PC-9 (cell line): Measurements from ENCODE around the gene NPBWR2. TPM values are rescaled to one million over a fixed set of nuclear protein-coding genes. Genes with fewer than 3 reads are reported as not detected.

ENCODE experiments used
- BruUV-seq: library from RNA; stranded (reverse); fragments of 400-500 nt; replicated peaks from 2 replicates; lab custom pipeline; 2021; lab: Mats Ljungman, UMichigan
- CTCF ChIA-PET: fragments of 300-600 bp; sonication (Branson Sonifier 250); formaldehyde crosslinking; loops from one replicate; lab custom pipeline; 2022; ENCODE audit warnings: antibody characterized with exemption; lab: Charles Lee
- POLR2A ChIA-PET: fragments of 300-600 bp; sonication (Branson Sonifier 250); formaldehyde crosslinking; loops from one replicate; lab custom pipeline; 2022; ENCODE audit warnings: antibody characterized with exemption; ENCODE audit not compliant: unreplicated experiment; lab: Charles Lee
- DNase-seq, 2 experiments: peaks; one replicate each; pipeline versions ENCODE4 v3.0.0 to v3.0.0-alpha.2; 2015 to 2022; ENCODE audit warnings: mixed read lengths in 1 of 2
- H2AFZ ChIP-seq: fragments of 200-600 bp; sonication (generic); 2 replicates; pipeline ENCODE4 v1.8.1; 2017; ENCODE audit warnings: antibody characterized with exemption
- H3F3A ChIP-seq: fragments of 200-600 bp; sonication (generic); 2 replicates; pipeline ENCODE4 v1.8.1; 2017; ENCODE audit warnings: antibody characterized with exemption, mild to moderate bottlenecking, low read depth; ENCODE audit not compliant: insufficient read depth
- H3K27ac ChIP-seq: fragments of 200-600 bp; sonication (generic); 2 replicates; pipeline ENCODE4 v1.6.1; 2016; ENCODE audit warnings: mixed run types
- H3K27me3 ChIP-seq: fragments of 200-600 bp; sonication (generic); 2 replicates; pipeline ENCODE4 v1.6.1; 2016; ENCODE audit warnings: low read depth, mixed run types; ENCODE audit not compliant: insufficient read depth
- H3K36me3 ChIP-seq: fragments of 200-600 bp; sonication (generic); 2 replicates; pipeline ENCODE4 v1.6.1; 2016; ENCODE audit warnings: low read depth, mixed run types
- H3K4me1 ChIP-seq: fragments of 200-600 bp; sonication (generic); replicated peaks from 2 replicates; pipeline ENCODE4 v1.6.1; 2016; ENCODE audit warnings: mixed run types; ENCODE audit not compliant: insufficient read depth
- H3K4me2 ChIP-seq: fragments of 200-600 bp; sonication (generic); 2 replicates; pipeline ENCODE4 v1.6.1; 2017; ENCODE audit warnings: mixed run types
- H3K4me3 ChIP-seq: fragments of 200-600 bp; sonication (generic); 2 replicates; pipeline ENCODE4 v1.6.1; 2016; ENCODE audit warnings: mixed run types
- H3K79me2 ChIP-seq: fragments of 200-600 bp; sonication (generic); 2 replicates; pipeline ENCODE4 v1.6.1; 2017; ENCODE audit warnings: low read depth, mixed run types
- H3K9me2 ChIP-seq: fragments of 200-600 bp; sonication (generic); 2 replicates; pipeline ENCODE4 v1.8.1; 2017; ENCODE audit warnings: mild to moderate bottlenecking; ENCODE audit not compliant: insufficient read depth
- H3K9me3 ChIP-seq: fragments of 200-600 bp; sonication (generic); 2 replicates; pipeline ENCODE4 v1.8.1; 2016; ENCODE audit warnings: low read depth; ENCODE audit not compliant: insufficient read depth
- H4K20me1 ChIP-seq: fragments of 200-600 bp; sonication (generic); 2 replicates; pipeline ENCODE4 v1.8.1; 2017; ENCODE audit not compliant: insufficient read depth
- EZH2 ChIP-seq: fragments of 200-600 bp; sonication (generic); IDR thresholded peaks from 2 replicates; pipeline ENCODE4 v1.8.0; 2017; ENCODE audit warnings: antibody characterized with exemption, low read depth
- intact Hi-C: fragments of 100-400 bp; cut with micrococcal nuclease; formaldehyde crosslinking; loops from one replicate; pipeline ENCODE4 v1.10.0; 2022; ENCODE audit not compliant: unreplicated experiment
- total RNA-seq: library from RNA; stranded (reverse); gene quantifications from 2 replicates; pipeline ENCODE4 v1.2.3, GENCODE V29; 2021
- TF ChIP-seq, protein P1 (sequence below): fragments of 200-600 bp; sonication (generic); conservative IDR thresholded peaks from 2 replicates; pipeline ENCODE4 v1.6.1; 2017; ENCODE audit warnings: mixed run types, antibody characterized with exemption, mild to moderate bottlenecking, moderate library complexity

The NPBWR2 gene
- total RNA-seq, 1 experiment from 2014 or later: not detected

DNA sequence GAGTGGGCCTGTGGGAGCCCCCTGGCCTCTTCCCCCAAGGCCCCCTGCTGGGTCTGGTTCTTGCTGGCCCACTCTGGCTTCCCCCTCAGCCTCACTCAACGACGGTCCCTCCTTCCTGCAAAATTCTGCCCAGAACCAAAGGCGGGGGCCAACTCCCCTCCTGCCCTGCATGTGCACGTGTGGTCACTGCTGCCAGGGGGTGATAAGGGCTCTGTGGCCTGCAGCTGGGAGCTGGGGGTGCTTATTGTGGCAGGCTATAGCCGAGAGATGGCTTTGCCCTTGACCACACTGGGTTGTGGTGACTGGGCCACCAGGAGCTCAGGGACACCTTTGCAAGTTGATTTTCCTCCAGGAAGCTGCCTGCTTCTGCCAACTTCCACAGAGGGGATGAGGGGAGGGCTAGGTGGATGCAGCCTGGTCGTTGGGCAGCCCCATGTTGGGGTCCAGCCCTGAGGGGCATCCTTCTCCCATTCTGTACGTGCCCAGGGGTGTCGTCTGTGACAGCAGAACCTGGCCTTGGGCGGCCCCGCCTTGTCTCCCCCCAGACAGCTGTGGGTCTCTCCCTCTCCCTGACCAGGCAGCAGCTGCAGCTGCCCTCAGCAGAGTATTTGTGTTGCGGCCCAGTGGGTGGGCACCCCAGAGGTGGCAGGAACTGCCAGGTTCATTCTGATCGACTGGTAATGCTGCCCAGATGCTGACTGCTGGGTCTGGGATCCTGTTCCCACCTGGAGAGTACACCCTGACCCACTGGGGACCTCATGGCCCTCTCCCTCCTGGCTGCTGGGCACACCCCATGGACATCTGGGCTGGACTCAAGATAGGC lies 38.8 kb downstream of the NPBWR2 start:
- Histone ChIP-seq H3F3A (peaks cover 20% of the 10 kb centered on the region; the same call in 1 of the 2 replicates), H3K9me2 (no peaks in the 10 kb centered on the region), H3K4me3 (no peak overlapping the region), H4K20me1 (peaks cover 11% of the 10 kb centered on the region), H2AFZ (no peak overlapping the region), H3K36me3 (no peaks in the 10 kb centered on the region), H3K4me1 (peaks cover 39% of the 10 kb centered on the region), H3K27ac (no peak overlapping the region), H3K9me3 (no peaks in the 10 kb centered on the region), H3K79me2 (peaks cover 14% of the 10 kb centered on the region), H3K27me3 (no peaks in the 10 kb centered on the region), H3K4me2 (no peak overlapping the region)
- no TSS peak for BruUV-seq
- intact Hi-C loops: loop anchor here (10.0 kb wide), 1 partner anchor 204 kb away; the partner anchor contains the start of genes ABHD16B and TPD52L2
- ChIA-PET POLR2A (no interaction called here), CTCF (interaction anchor here (0.7 to 1.6 kb wide), 2 partner anchors 23 to 30 kb away, joined by 3 to 8 read pairs; no protein-coding TSS in a partner anchor)
- TF ChIP-seq, protein P1, sequence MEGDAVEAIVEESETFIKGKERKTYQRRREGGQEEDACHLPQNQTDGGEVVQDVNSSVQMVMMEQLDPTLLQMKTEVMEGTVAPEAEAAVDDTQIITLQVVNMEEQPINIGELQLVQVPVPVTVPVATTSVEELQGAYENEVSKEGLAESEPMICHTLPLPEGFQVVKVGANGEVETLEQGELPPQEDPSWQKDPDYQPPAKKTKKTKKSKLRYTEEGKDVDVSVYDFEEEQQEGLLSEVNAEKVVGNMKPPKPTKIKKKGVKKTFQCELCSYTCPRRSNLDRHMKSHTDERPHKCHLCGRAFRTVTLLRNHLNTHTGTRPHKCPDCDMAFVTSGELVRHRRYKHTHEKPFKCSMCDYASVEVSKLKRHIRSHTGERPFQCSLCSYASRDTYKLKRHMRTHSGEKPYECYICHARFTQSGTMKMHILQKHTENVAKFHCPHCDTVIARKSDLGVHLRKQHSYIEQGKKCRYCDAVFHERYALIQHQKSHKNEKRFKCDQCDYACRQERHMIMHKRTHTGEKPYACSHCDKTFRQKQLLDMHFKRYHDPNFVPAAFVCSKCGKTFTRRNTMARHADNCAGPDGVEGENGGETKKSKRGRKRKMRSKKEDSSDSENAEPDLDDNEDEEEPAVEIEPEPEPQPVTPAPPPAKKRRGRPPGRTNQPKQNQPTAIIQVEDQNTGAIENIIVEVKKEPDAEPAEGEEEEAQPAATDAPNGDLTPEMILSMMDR: no peak
- no peak for TF ChIP-seq EZH2
- DNase-seq: no peak

- Histone ChIP-seq H3K4me1 (peaks cover 39% of the 10 kb centered on the region), H3K27ac (no peak overlapping the region), H3K36me3 (no peaks in the 10 kb centered on the region), H3K4me3 (no peak overlapping the region), H2AFZ (no peak overlapping the region), H3K9me3 (no peaks in the 10 kb centered on the region), H3K4me2 (no peak overlapping the region), H3K9me2 (no peaks in the 10 kb centered on the region), H3F3A (peaks cover 21% of the 10 kb centered on the region; the same call in 1 of the 2 replicates), H4K20me1 (peaks cover 11% of the 10 kb centered on the region), H3K79me2 (peaks cover 19% of the 10 kb centered on the region), H3K27me3 (no peaks in the 10 kb centered on the region)
- intact Hi-C loops: loop anchor here (10.0 kb wide), 1 partner anchor 203 kb away; the partner anchor contains the start of genes ABHD16B and TPD52L2
- no peak for DNase-seq
- TF ChIP-seq, protein P1: no peak
- TF ChIP-seq EZH2: no peak
- ChIA-PET CTCF (no interaction called here), POLR2A (no interaction called here)
- BruUV-seq: no TSS peak
Observed at GRCh38 chr20:64067733-64068307, 39.5 kb downstream of the NPBWR2 start.

GRCh38 chr20:64067005-64067632 lies 40.2 kb downstream of the NPBWR2 start:
- BruUV-seq: no TSS peak
- no peak overlapping the region for H3K27ac ChIP-seq
- intact Hi-C loops: loop anchor here (10.0 kb wide), 1 partner anchor 202 kb away; the partner anchor contains the start of genes ABHD16B and TPD52L2

More at GRCh38 chr20:64067005-64067632, 40.2 kb downstream of the NPBWR2 start:
- TF ChIP-seq, protein P1: no peak
- TF ChIP-seq EZH2: no peak
- Histone ChIP-seq H3K4me2 (peak overlapping the region; percentile 96; the same call in 1 of the 2 replicates), H3K4me3 (no peak overlapping the region), H4K20me1 (peaks cover 11% of the 10 kb centered on the region), H2AFZ (no peak overlapping the region), H3K9me2 (no peaks in the 10 kb centered on the region), H3F3A (peaks cover 20% of the 10 kb centered on the region; the same call in 1 of the 2 replicates), H3K79me2 (peaks cover 19% of the 10 kb centered on the region), H3K9me3 (no peaks in the 10 kb centered on the region), H3K4me1 (peaks cover 44% of the 10 kb centered on the region), H3K27me3 (no peaks in the 10 kb centered on the region), H3K36me3 (no peaks in the 10 kb centered on the region)
- ChIA-PET POLR2A (interaction anchor here (0.6 kb wide), 1 partner anchor 374 kb away, joined by 7 read pairs; no protein-coding TSS in a partner anchor), CTCF (no interaction called here)
- DNase-seq: no peak
